ENCODE measurements around the gene CGB3.

Gene CGB3

DNA sequence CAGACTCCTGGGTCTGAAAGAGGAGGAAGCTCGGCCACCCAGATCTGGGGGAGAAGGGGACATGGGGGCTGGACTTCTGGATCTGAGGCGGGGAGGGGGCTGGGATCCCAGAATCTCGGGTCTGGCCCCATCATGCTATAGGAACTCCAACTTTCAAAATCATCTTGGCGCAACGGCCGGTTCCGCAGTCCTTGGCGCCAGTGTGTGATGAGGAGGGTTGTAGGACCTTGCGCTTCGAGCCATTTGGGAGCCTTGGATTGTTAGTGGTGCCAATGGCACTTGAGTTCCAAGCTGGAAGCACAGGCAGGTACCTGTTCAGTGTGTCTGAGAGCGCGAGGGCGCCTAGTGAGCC, 30.1 kb downstream of the CGB3 start:
- peak overlapping the region; percentile 92 for H3K27ac ChIP-seq
- TF ChIP-seq, protein P1, sequence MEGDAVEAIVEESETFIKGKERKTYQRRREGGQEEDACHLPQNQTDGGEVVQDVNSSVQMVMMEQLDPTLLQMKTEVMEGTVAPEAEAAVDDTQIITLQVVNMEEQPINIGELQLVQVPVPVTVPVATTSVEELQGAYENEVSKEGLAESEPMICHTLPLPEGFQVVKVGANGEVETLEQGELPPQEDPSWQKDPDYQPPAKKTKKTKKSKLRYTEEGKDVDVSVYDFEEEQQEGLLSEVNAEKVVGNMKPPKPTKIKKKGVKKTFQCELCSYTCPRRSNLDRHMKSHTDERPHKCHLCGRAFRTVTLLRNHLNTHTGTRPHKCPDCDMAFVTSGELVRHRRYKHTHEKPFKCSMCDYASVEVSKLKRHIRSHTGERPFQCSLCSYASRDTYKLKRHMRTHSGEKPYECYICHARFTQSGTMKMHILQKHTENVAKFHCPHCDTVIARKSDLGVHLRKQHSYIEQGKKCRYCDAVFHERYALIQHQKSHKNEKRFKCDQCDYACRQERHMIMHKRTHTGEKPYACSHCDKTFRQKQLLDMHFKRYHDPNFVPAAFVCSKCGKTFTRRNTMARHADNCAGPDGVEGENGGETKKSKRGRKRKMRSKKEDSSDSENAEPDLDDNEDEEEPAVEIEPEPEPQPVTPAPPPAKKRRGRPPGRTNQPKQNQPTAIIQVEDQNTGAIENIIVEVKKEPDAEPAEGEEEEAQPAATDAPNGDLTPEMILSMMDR (conservative IDR thresholded peaks at IDR 0.05), result no peak
- no peak for TF ChIP-seq ZFX (IDR thresholded peaks at IDR 0.05)

DNA sequence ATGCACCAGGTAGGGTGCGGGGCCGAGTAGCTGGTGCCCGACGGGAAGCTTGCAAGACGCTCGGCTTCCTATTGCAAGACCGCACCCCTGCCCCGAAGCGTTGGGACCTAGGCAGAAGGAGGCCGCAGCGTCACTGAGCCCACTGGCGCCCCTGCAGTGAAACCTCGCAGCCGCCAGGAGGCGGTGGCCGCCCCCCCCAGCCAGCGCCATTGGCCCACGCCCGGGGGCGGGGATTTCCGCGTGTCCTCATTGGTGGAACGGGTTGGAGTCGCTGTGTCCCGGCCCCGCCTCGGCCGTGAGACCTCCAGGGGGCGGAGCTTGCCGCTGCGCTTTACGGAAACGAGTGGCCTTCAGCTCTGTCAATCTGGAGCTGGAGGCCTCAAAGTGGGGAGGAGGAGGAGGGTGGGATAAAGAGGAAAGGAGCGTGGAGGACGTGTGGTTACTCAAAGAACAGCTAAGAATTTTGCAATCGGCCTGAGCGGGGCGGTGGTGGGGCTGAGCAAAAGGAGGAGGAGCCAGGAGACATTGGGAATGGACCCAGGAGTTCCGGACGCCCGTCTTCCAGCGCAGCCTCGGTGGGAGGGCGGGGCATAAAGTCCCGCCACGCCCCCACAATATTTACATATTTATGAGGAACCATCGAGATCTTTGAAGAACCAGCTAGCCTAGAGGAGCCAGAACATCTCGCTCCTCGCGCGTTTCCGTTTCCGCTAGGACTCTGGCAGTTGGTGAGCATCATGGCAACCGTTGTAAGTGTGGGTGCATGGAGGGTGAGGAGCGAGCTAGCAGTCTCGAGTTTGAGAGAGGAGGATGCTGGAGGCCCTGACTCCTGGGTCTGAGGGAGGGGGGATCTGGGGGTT, 30.7 kb downstream of the CGB3 start, which contains the start of the genes GYS1 and RUVBL2:
TSS of gene GYS1 (minus strand) at position 135 of the 860 bp plus-strand sequence. CDS start 197 bp downstream, outside the sequence.
TSS of gene RUVBL2 (plus strand) at position 713 of the 860 bp plus-strand sequence. CDS start at position 738, 25 bp downstream.
- TF ChIP-seq, protein P1 (conservative IDR thresholded peaks at IDR 0.05), result peak; percentile 88
- peak; percentile 16; the same call in 1 of the 2 replicates for TF ChIP-seq ZFX (IDR thresholded peaks at IDR 0.05)

GRCh38 chr19:48992581-48993174, 31.5 kb downstream of the CGB3 start:
- TF ChIP-seq ZFX (IDR thresholded peaks at IDR 0.05), result no peak
- TF ChIP-seq, protein P1 (conservative IDR thresholded peaks at IDR 0.05), result no peak
- H3K27ac ChIP-seq, result peak overlapping the region; percentile 92

More for the DNA sequence above, 30.7 kb downstream of the CGB3 start, which contains the start of the genes GYS1 and RUVBL2:
- H3K27ac ChIP-seq, result peak within 1 kb of the TSS; percentile 92

DNA sequence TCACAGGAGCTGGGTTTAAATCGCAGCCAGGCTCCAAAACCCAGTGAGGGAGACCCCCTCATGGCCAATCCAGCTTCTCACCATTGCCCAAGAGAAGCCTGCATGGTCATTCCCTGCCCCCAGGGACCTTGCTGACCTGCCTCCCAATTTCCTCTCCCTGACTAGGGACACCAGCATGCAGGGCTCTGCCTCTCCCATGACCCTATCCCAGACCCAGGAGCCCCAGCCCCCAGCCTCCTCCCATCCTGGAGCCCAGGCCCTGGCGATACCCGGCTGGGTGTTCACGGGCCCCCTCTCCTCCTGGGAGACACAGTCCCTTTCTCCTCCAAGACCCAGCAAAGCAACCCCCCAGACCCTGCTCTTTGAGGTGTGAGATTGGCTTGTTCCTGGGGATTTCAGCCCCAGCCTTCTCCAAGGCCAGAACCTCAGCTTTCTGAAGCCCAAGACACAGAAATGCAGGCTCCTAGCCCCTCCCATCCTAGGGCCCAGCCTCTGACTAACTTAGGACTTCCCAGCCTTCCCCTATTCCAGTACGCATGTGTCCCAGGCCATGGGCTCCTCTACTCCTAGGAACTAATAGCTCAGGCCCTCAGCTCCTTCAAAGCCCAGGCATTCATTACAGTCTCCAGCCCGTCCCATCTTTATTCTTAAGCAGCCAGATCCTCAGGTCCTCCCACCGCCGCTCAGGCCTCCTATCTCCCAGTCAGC, 32.1 kb downstream of the CGB3 start:
- H3K27ac ChIP-seq, result peak overlapping the region; percentile 92
- TF ChIP-seq ZFX (IDR thresholded peaks at IDR 0.05), result no peak
- TF ChIP-seq, protein P1 (conservative IDR thresholded peaks at IDR 0.05), result no peak

GRCh38 chr19:48991011-48991609, 33.0 kb downstream of the CGB3 start:
- TF ChIP-seq ZFX (IDR thresholded peaks at IDR 0.05), result no peak
- TF ChIP-seq, protein P1 (conservative IDR thresholded peaks at IDR 0.05), result no peak
- H3K27ac ChIP-seq, result peak overlapping the region; percentile 92; the same call in 1 of the 2 replicates

DNA sequence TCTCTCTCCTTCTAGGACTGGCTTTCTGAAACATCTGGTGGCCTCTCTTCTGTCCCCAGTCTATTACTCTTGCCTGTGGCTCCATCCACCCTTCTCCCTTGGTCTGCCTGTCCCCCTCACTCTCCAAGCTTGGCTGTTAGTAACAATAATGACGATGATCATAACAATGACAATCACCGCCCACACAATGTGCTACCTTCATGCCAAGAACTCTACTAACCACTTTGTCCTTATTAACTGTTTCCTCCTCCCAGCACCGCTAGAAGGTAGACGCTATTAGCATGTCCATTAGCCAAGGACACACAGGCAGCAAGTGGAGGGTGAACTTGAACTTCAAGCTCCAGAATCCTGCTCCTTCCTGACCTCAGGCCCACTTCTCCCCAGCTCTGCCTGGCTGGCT, 33.7 kb downstream of the CGB3 start:
- TF ChIP-seq, protein P1 (conservative IDR thresholded peaks at IDR 0.05), result no peak
- TF ChIP-seq ZFX (IDR thresholded peaks at IDR 0.05), result no peak
- H3K27ac ChIP-seq, result no peak overlapping the region
